ENCODE measurements around the gene PTPRD. TPM values are rescaled to one million over a fixed set of nuclear protein-coding genes. Genes with fewer than 3 reads are reported as not detected.

PTPRD gene
- polyA plus RNA-seq, 1 donor: 88.9 TPM

DNA sequence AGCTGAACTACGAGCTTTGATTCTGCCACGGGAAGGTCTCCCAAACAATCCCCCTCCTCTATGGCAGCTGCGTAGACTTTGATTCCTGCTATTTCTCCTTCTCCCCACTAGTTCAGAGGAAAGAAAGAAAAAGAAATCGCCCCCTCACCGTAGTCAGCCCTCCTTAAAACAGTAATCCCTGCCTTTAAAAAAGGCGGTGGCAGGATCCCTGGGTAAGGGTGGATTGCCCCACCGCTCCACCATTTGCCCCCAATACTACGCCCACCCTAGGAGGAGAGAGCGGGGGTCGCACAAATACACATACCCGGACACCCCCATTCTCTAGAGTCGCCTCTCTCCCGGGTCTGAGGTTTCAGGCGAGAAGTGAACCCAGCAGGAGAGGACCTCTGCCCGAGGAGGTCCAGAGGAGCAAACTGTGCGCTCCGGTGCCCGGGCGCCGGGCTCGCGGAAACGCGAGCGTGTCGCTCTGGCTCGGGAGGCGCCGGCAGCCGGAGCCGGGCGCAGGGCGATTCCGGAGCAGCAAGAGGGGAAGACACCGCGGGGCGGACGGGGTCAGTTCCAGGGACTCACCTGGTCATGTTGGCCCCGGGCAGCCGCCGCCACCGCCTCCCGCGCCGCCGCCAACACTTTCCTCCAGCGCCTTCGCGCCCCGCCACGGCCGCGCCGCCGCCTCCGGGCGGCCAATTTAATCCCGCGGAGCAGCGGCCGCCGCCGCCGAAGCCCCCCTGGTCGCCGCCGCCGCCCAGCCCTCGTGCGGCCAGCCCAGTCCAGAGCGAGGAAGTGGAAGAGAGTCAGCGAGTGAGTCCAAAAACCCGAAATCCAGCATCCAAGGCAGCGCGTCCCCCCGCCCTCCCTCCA, 1755.5 kb downstream of the PTPRD start:
- peak; percentile 62 for DNase-seq

GRCh38 chr9:8856396-8857067, 1756.3 kb downstream of the PTPRD start:
- DNase-seq: no peak

DNA sequence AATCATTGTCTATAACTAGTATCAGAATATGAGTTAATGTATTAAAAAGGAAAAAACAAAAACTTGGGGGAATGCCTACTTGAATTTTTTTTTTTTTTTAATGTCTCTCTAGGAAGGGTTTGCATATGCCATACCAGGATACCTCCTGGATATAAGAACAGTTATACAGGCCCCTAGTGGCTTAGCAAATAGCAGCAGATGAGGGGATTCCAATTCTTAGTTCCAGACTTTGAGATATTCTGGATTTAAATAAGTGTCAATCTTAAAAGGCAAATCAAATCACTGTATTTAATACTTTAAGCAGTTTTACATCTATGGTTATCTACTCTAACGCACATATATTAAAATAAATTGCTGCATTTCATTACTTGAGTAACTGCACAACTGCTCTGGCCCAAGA, 1757.8 kb downstream of the PTPRD start:
- DNase-seq: no peak

- no peak for DNase-seq
Measured at GRCh38 chr9:8852301-8852864, 1760.4 kb downstream of the PTPRD start.

DNA sequence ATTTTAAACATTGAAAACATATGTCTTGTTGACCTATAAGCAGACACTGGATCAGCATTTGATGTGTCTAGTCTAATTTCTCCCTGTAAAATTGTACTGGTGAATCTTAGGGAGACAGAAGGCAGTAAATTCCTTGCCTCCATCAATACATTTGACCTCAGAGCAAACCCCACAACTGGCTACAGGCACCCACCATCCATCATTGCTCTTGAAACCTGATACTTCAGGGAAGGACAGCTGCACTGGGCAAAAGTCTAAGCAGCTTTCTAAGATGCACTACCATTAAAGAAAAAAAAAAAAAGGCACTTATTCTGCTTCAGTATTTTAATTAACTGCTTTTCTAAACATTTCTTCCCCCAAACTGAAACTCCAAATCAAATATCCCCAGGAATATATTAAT, 1761.9 kb downstream of the PTPRD start:
- no peak for DNase-seq

DNA sequence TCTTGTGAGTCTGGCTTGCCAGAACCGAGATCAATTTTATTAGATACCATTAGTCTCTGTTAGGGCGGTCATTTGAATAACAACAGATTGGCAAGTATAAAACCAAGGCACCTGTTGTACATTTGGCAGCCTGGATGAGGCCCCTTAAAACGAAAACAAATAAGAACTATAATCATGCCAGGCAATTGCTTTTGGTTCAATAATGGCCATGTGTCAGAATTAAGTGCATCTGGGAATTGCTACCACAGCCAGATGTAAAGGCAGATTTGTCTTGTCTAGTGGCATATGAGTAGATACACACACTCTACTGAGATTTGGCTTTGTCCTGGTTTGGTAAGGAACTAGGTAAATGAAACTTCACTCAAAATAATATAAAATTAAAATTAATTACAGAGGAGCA, 1767.0 kb downstream of the PTPRD start:
- no peak for DNase-seq

GRCh38 chr9:8845376-8845775, 1767.4 kb downstream of the PTPRD start:
- no peak for DNase-seq

GRCh38 chr9:8844549-8844948, 1768.3 kb downstream of the PTPRD start:
- DNase-seq: no peak

DNA sequence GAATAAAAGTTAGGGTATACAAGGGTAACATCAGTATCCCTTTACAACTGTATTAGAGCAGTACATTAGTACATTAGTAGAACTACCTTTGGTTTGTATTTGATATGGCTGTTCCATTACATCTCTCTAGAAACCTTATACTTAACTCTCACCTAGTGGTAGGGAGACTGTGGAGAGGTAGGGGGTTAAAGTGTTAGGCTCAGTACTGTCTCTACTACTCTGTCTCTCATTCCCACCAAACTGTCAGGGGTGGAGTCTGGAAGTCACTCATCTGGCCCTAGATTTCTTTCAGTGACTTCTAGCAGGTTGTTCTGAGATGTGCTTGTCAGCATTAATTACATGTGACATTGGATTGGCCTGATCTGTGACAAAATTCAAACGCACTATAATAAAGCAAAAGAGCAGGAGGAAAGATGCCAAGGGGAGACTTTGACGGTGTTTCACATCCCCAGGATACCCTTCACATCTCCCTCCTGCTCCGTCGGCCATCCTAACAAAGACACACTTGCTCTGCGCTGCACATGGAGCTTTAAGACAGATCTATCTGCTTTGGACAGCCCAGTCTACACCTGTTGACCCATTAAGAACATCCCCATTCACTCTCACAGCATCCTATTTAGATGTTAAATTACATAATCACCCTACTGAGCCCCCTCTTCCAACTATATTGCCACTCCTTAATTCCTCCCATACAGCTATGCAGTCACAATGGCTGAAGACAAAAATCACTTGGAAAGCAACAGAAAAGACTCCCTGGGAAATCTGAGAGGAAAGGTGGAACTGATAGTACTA, 1770.2 kb downstream of the PTPRD start:
- DNase-seq: no peak

DNA sequence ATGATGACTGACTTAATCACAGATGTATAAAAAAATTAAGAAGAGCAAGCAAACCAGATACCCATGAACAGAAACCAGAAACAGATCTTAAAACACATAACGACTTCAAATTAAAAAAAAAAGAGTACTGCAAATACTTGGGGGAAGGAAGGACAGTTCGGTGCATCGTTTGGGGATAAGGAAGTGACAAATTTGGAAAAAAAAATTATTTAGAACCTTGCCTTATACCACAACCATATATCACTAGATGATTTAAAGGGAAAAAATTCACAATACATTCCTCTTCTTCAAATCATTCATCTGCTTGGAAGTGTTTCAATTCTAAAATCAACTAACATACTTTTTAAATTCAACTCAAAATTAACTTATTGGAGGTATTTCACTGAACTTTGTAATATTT, 1774.7 kb downstream of the PTPRD start:
- no peak for DNase-seq

DNA sequence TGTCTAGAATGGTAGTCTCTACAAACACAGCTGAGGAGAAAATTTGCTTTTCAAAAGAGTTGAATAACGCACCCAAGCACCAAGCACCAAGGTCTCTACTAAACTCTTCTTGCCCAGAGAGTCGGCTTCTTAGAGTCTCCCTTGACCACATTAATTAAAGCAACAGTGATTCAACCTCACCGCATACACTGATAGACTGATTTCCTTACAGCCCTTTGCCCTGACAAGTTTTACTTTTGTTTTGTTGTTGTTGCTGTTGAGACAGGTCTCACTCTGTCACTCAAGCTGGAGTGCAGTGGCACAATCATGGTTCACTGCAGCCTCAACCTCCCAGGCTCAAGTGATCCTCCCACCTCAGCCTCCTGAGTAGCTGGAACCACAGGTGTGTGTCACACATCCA, 1777.5 kb downstream of the PTPRD start:
- no peak for DNase-seq

- DNase-seq: no peak
Measured at GRCh38 chr9:8832955-8833354, 1779.8 kb downstream of the PTPRD start.

DNA sequence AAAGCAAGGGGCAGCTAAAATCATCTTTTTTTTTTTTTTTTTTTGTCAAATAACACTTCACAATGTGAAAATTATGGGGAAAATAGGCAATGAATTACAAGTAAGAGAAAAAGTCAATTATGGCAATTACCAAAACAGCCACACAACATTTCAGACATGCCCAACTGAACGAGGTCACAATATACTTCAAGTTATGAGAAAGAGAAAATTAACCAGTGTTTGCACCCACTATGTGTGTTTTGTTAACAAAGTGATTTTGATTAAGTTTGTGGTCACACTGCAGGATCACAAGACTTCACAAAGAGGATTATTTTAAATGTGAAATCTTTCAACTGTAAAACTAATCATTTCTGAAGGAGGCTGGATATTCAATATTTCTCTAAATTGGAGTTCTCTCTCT, 1780.4 kb downstream of the PTPRD start:
- no peak for DNase-seq

GRCh38 chr9:8831568-8831967, 1781.2 kb downstream of the PTPRD start:
- no peak for DNase-seq

DNA sequence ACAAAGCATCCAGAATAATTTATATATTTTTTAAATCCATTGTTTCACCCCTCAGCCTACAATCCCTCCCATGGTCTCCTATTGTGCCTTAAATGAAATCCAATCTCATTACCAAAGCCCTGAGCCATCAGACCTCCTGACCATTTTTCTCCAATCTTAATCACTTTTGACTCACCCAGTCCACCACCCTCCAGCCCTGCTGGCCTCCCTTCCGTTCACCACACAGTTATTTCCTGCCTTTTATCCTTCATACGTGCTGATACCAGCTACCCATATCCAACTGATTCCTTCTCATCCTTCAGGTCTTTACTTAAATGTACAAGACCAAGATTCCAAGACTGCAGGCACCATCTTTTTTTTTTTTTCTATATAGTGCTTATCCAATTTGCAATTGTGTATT, 1786.5 kb downstream of the PTPRD start:
- no peak for DNase-seq

- DNase-seq: no peak
Measured at GRCh38 chr9:8825585-8826147, 1787.1 kb downstream of the PTPRD start.

- no peak for DNase-seq
Measured at GRCh38 chr9:8823131-8823895, 1789.5 kb downstream of the PTPRD start.

GRCh38 chr9:8822667-8823025, 1790.2 kb downstream of the PTPRD start:
- DNase-seq: no peak

- DNase-seq: no peak
Measured at GRCh38 chr9:8821910-8822666, 1790.7 kb downstream of the PTPRD start.

- DNase-seq: no peak
Measured at GRCh38 chr9:8817335-8817734, 1795.5 kb downstream of the PTPRD start.

- peak; percentile 32 for DNase-seq
Measured at GRCh38 chr9:8816361-8816760, 1796.4 kb downstream of the PTPRD start.

Measured in hindlimb muscle (tissue), 1 donor.